Activated CD8-positive, alpha-beta memory T cell treated with anti-CD3 and anti-CD28 coated beads, Interleukin-2, amount 50 U/mL, for 24 hours (primary cell): Measurements from ENCODE around the gene PLD1.

Experiments
- DNase-seq: peaks from one replicate; pipeline ENCODE4 v3.0.0-alpha.2; 2020; ENCODE audit errors: extremely low read depth

Gene PLD1

GRCh38 chr3:171620825-171621434 lies 189.4 kb downstream of the PLD1 start:
- no peak for DNase-seq

- DNase-seq = no peak
These were observed 193.5 kb downstream of the PLD1 start for GRCh38 chr3:171616798-171617197.

- no peak for DNase-seq
These were observed 194.6 kb downstream of the PLD1 start for GRCh38 chr3:171615686-171616085.

- DNase-seq = no peak
These were observed 195.0 kb downstream of the PLD1 start for GRCh38 chr3:171615281-171615680.

GRCh38 chr3:171614318-171614921 lies 195.9 kb downstream of the PLD1 start:
- DNase-seq = no peak

GRCh38 chr3:171607452-171607851 lies 202.8 kb downstream of the PLD1 start:
- no peak for DNase-seq

- no peak for DNase-seq
These were observed 204.0 kb downstream of the PLD1 start for GRCh38 chr3:171606151-171606751.

GRCh38 chr3:171604370-171604769 lies 205.9 kb downstream of the PLD1 start:
- no peak for DNase-seq

- no peak for DNase-seq
These were observed 208.2 kb downstream of the PLD1 start for GRCh38 chr3:171602072-171602471.

GRCh38 chr3:171600030-171600429 lies 210.3 kb downstream of the PLD1 start:
- no peak for DNase-seq

- DNase-seq = no peak
These were observed 211.3 kb downstream of the PLD1 start for GRCh38 chr3:171598990-171599389.

GRCh38 chr3:171592786-171593185 lies 217.5 kb downstream of the PLD1 start:
- DNase-seq = no peak

GRCh38 chr3:171591070-171591469 lies 219.2 kb downstream of the PLD1 start:
- DNase-seq = no peak

- DNase-seq = no peak
These were observed 224.0 kb downstream of the PLD1 start for GRCh38 chr3:171586274-171586673.

GRCh38 chr3:171585039-171585438 lies 225.2 kb downstream of the PLD1 start:
- no peak for DNase-seq

- no peak for DNase-seq
These were observed 226.2 kb downstream of the PLD1 start for GRCh38 chr3:171584100-171584499.

GRCh38 chr3:171574556-171575240 lies 235.6 kb downstream of the PLD1 start:
- DNase-seq = no peak

- DNase-seq = no peak
These were observed 240.6 kb downstream of the PLD1 start for GRCh38 chr3:171569571-171570132.

GRCh38 chr3:171568766-171569165 lies 241.5 kb downstream of the PLD1 start:
- DNase-seq = no peak

GRCh38 chr3:171566803-171567422 lies 243.4 kb downstream of the PLD1 start:
- DNase-seq = no peak

GRCh38 chr3:171565481-171566058 lies 244.7 kb downstream of the PLD1 start:
- DNase-seq = no peak
